ENCODE measurements around the gene NQO1.

The NQO1 gene

DNA sequence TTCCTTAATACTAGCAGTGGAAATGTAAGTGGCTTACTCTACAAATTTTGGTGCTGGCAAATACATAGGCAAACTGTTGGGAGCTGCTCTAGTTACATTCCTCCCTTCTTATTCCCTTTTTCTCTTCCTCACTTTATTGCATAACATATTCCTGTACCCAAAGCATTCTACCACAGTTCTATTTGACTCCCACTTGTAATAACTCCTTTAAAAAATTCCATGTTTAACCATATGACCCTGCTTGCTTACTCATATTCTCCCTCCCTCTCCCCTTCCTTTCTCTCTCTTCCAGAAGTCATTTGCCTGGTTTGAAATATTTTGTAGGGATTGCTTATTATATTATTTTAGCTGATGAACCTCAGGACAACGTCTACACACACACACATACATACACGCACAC, 22.7 kb downstream of the NQO1 start:
- DNase-seq = no peak

DNA sequence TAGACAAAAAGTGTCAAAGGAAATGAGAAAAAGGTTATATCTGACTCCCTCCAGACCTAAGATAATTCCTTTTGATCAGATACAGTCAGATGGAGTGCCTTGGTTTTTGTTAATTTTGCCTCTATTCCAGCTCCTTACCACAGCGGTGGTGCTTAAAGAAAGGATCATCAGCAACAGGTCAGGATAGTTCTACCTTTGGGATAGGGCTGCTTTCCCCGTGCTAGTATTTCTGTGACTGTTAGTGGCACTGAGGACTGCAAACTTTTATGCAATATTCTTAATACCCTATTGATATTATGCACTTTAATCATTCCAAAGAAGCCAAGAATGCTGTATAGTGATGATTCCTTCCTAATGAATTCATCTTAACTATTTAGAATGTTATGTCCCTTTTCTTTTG, 24.5 kb downstream of the NQO1 start:
- no peak for DNase-seq

DNA sequence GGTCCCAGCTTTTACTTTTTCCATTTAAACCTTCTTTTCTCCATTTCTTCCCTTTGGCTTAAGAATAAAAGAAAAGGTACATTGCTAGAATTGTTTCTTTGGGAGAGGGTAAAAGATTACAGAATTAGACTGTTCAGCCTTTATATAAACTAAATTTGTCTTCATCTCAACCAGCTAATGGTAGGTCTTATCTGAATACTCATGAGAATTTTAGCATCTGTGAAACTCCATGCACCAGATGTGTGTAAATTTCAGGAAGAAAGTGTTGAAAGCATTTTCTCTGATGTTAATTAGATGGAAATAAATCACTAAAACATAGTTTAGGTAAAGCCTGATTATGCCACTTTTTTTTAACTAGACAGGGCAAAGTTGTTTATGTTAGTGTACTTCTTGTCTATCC, 24.9 kb downstream of the NQO1 start:
- no peak for DNase-seq

DNA sequence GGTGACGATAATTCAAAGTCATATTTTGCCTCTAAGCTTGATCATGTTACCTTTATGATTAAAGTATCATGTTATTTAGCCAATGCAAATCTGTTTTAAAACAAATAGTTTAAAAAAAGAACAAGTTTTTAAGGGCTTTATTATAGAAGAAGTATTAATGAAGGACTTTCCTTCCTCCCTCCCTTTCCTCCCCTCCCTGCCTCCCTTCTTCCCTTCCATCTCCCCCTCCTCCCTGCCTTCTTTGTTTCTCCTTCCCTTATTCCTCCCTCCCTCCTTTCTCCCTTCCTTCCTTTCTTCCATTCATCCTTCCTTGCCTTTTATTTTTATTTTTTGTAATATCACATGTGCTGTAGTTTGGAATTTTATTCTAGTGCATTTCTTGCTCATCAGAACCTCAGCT, 26.4 kb downstream of the NQO1 start:
- DNase-seq = no peak

DNA sequence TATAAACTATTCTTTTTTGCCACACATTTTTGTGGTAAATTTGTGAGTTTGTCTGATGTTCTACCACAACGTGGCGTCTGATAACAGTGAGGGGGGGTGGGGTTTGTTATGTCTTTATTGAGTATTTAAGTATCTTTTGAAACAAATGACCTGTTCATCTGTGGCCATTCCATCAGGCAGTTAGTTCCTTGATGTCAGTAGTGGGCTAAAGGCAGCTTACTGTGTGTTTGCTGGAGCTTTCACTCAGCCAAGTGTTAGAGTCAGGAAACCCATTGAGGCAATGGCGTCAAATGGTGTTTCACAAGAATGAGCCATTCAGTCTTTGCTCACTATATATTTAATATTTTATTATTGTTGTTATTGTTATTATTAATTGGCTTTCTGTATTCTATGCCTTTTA, 28.0 kb downstream of the NQO1 start:
- no peak for DNase-seq

DNA sequence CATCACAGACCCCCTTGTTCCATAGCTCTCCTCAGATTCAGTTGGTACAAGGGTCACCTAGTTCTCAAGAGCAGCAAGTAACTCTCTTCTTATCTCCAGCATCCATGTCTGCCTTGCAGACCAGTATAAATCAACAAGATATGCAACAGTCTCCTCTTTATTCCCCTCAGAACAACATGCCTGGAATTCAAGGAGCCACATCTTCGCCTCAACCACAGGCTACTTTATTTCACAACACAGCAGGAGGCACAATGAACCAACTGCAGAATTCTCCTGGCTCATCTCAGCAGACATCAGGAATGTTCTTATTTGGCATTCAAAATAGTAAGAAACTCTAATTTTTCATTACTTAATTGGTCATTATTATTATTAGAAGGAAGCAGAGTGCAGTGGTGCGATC, 32.4 kb downstream of the NQO1 start:
- DNase-seq = no peak

DNA sequence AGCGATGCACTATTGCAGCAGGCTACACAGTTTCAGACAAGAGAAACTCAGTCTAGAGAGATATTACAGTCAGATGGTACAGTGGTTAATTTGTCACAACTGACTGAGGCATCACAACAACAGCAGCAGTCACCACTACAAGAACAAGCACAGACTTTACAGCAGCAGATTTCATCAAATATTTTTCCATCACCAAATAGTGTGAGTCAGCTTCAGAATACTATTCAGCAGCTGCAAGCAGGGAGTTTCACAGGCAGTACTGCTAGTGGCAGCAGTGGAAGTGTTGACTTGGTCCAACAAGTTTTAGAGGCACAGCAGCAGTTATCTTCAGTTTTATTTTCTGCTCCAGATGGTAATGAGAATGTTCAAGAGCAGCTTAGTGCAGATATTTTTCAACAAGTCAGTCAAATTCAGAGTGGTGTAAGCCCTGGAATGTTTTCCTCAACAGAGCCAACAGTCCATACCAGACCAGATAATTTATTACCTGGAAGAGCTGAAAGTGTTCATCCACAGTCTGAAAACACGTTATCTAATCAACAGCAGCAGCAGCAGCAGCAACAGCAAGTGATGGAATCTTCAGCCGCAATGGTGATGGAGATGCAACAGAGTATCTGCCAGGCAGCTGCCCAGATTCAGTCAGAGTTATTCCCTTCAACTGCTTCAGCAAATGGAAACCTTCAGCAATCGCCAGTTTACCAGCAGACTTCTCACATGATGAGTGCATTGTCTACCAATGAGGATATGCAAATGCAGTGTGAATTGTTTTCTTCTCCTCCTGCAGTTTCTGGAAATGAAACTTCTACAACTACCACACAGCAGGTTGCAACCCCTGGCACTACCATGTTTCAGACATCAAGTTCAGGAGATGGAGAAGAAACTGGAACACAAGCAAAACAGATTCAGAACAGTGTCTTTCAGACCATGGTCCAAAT, 34.1 kb downstream of the NQO1 start:
- DNase-seq = no peak

DNA sequence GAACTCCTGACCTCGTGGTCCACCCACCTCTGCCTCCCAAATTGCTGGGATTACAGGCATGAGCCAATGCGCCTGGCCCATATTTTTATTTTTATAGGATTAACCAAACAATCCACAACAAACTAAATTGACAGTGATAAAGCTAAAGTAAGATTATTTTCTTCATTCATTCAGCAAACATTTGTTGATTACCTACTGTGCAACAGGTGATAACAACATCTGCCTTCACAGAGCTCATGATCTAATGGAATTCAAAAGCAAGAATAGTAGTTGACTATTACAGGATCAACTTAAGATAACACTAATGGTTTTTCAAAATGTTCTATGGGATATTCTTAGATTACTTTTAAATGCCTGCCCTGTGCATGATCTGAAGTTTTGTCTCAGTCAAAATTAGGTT, 37.8 kb downstream of the NQO1 start:
- DNase-seq = no peak

DNA sequence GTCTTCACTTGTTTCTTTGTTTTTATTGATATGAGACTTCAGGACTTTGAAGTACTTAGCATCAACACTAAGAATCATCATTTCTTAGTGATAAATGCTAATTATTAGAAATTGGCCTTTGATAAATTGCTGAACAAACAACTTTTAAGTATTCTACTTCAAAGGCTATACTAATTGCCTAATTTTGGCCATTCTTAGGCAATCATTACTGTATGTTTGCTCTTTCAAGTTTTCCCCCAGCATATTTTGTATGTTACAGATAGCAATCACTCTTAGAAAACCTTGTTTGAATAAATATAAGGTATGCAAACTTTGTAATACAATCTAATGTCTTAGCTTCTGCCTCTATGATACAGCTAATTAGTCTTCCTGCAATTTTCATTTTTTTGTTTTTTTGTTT, 46.0 kb downstream of the NQO1 start:
- no peak for DNase-seq

DNA sequence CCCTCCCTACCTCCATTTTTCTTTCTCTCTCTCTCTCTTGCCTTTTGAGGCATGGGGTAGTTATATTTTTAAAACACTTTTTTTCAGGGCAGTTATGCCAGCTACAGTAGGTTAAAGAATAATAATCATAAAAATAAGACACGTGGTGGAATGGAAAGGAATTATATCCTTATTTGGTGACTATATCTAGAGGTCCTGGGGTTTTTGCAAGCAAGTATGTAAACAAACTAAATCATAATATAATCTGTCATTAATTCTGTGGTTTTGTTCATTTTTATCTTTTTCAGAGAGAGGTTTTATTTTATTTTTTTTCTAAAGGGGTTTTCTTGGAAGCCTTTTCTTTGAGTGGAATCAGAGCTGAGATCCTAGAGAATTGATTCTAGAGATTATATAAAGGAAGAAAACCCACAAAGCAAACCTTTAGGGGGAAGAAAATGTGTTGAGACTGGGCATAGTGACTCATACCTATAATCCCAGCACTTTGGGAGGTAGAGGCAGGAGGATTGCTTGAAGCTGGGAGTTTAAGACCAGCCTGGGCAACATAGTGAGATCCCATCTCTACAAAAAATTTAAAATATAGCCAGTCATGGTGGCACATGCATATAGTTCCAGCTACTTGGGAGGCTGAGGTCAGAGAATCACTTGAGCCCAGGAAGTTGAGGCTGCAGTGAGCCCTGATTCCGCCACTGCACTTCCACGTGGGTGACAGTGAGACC, 53.2 kb downstream of the NQO1 start:
- no peak for DNase-seq

DNA sequence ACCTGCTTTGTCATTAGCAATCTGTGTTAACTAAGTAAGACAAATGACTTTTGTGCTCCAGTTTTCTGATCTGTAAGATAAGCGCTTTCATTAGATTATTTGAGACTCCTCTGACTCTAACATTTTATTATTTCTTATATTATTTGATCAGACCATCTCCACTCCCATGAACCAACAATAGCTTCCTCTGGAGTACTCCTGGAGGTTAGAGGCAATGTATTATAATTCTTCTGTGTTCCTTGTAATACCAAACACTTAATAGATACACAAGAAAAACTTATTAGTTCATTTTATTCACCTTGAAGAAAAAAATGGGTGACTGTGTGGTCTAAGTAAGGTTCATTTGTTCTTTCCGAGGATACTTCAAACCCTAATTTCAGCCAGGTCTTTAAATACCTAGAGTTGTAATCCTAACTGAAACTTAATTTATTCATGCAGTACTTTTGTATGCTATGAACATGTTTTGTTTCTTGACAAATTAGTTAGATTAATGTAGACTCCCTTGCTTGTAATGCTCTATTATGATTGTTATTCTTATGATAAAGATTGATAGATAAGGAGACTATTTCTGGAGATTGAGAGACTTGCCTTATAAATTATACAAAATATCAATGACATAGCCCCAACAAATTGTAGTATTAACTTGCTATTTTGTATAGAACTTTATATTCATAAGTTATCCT, 53.9 kb downstream of the NQO1 start:
- no peak for DNase-seq

DNA sequence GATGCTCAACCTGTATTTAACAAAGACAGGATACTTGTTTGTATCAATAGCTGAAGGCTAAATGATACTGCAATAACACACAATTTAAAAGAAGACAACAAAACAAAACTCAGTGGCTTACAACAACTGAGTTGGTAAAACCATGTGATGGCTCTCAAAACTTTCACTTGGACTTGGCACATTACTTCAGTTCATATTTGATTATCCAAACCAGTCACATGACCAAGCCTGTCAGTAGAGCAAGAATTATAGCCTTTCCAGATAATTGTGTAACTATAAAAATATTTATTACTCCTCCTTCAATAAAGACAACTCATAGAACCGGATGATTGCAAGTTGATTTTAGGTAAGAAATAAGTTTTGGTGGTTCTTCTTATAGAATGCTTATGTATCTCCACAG, 56.8 kb downstream of the NQO1 start:
- DNase-seq = no peak

DNA sequence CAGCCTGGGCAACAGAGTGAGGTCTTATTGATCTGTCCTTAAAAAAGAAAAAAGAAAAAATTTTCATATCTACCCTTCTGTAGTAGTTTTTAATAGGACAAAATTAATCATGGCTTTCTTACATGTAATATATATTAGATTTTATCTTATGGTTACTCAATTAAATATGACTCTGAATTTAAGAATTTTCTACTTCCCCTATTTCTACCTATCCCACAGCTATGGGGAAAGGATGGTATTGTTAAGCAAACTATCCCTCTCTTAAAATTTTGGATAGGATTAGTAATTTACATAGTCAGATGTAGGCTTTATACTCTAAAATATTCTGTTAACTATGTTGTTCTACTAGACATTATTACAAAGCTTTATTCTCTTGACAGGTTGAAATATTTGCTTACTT, 62.5 kb downstream of the NQO1 start:
- no peak for DNase-seq

DNA sequence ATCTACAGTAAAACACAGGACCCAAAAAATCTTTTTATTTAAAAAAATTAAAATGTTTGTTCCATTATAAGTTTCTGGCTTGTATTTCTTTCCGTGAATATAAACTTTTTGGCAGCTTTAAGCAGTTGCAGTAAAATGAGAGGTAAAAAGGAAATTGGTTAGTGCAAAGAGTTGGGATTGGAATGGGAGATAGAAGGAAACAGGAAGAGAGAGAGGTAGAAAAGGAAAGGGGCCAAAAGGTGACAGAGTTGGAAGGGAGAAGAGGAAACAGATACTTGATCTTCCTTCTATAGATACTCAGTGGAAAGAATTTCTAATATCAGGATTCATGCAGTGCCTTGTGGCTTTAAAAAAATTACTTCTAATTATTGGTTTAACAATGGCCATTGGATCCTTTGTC, 63.5 kb downstream of the NQO1 start:
- DNase-seq = no peak

DNA sequence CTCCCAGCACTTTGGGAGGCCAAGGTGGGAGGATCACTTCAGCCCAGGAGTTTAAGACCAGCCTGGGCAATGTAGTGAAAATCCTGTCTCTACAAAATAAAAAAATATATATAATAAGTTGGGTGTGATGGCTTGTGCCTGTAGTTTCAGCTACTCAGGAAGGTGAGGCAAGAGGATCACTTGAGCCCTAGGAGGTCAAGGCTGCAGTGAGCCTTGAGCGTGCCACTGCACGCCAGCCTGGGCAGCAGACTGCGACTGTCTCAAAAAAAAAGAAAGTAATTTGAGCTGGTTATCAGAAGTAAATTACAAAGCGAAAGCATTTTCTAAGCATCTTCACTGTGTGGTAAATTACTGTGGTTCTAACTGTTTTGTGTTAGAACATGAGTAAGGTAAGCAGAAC, 66.2 kb downstream of the NQO1 start:
- DNase-seq = no peak
